ENCODE data around the gene JCAD.

DNA sequence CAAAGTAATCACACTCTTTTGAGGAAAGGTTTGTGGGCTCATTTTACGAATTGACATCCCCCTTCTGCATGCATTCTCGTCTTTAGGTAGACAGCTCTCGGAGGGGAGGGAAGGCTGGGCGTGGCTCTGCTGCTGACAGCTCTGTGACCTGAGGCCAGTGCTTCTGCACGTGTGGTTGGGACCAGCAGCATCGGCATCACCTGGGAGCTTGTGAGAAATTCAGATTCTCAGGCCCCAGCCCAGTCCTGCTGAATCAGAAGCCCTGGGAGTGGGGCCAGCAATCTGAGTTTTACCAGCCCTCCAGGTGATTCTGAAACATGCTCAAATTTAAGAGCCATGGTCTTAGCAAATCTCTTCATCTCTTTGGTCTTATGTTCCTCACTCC, 89.4 kb downstream of the JCAD start:
- TF ChIP-seq, protein P1, sequence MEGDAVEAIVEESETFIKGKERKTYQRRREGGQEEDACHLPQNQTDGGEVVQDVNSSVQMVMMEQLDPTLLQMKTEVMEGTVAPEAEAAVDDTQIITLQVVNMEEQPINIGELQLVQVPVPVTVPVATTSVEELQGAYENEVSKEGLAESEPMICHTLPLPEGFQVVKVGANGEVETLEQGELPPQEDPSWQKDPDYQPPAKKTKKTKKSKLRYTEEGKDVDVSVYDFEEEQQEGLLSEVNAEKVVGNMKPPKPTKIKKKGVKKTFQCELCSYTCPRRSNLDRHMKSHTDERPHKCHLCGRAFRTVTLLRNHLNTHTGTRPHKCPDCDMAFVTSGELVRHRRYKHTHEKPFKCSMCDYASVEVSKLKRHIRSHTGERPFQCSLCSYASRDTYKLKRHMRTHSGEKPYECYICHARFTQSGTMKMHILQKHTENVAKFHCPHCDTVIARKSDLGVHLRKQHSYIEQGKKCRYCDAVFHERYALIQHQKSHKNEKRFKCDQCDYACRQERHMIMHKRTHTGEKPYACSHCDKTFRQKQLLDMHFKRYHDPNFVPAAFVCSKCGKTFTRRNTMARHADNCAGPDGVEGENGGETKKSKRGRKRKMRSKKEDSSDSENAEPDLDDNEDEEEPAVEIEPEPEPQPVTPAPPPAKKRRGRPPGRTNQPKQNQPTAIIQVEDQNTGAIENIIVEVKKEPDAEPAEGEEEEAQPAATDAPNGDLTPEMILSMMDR (IDR thresholded peaks at IDR 0.05; ENCODE audit: insufficient read depth, low read length), result no peak
- TF ChIP-seq, protein P2, sequence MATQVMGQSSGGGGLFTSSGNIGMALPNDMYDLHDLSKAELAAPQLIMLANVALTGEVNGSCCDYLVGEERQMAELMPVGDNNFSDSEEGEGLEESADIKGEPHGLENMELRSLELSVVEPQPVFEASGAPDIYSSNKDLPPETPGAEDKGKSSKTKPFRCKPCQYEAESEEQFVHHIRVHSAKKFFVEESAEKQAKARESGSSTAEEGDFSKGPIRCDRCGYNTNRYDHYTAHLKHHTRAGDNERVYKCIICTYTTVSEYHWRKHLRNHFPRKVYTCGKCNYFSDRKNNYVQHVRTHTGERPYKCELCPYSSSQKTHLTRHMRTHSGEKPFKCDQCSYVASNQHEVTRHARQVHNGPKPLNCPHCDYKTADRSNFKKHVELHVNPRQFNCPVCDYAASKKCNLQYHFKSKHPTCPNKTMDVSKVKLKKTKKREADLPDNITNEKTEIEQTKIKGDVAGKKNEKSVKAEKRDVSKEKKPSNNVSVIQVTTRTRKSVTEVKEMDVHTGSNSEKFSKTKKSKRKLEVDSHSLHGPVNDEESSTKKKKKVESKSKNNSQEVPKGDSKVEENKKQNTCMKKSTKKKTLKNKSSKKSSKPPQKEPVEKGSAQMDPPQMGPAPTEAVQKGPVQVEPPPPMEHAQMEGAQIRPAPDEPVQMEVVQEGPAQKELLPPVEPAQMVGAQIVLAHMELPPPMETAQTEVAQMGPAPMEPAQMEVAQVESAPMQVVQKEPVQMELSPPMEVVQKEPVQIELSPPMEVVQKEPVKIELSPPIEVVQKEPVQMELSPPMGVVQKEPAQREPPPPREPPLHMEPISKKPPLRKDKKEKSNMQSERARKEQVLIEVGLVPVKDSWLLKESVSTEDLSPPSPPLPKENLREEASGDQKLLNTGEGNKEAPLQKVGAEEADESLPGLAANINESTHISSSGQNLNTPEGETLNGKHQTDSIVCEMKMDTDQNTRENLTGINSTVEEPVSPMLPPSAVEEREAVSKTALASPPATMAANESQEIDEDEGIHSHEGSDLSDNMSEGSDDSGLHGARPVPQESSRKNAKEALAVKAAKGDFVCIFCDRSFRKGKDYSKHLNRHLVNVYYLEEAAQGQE (IDR thresholded peaks at IDR 0.05; ENCODE audit: insufficient replicate concordance, low read depth), result no peak
- TF ChIP-seq POLR2AphosphoS5 (IDR thresholded peaks at IDR 0.05; ENCODE audit: low read depth) (no peak), GABPA (IDR thresholded peaks at IDR 0.05; ENCODE audit: low read depth) (no peak), SPI1 (IDR thresholded peaks at IDR 0.05; ENCODE audit: borderline replicate concordance, low read depth) (no peak)
